H1 (cell line): Measurements from ENCODE around the gene WDFY3. TPM values are rescaled to one million over a fixed set of nuclear protein-coding genes. Genes with fewer than 3 reads are reported as not detected.

ENCODE experiments used
- CTCF ChIA-PET: fragments of 300-600 bp; sonication (Branson Sonifier 250); formaldehyde crosslinking; loops from one replicate; lab custom pipeline; 2021; ENCODE audit not compliant: partially characterized antibody; lab: Charles Lee
- POLR2A ChIA-PET: fragments of 300-600 bp; sonication (Branson Sonifier 250); formaldehyde crosslinking; loops from one replicate; lab custom pipeline; 2021; ENCODE audit warnings: inconsistent platforms; ENCODE audit not compliant: partially characterized antibody; lab: Charles Lee
- DNase-seq, 2 experiments: peaks; one replicate each; pipeline versions ENCODE4 v3.0.0 to v3.0.0-alpha.2; 2010 to 2022; ENCODE audit warnings: low spot score in 2 of 2, low read depth in 1 of 2, mixed read lengths in 1 of 2
- FAIRE-seq: peaks from 2 replicates; lab custom pipeline; 2011; peaks lifted over from hg19 to GRCh38; lab: Jason Lieb, UNC
- H2AFZ ChIP-seq: 2 replicates; pipeline ENCODE4 v1.8.1; 2012; ENCODE audit warnings: low read length, inconsistent platforms
- H2AK5ac ChIP-seq: 2 replicates; pipeline ENCODE4 v1.6.1; 2013; ENCODE audit warnings: low read depth, low read length
- H2BK120ac ChIP-seq: replicated peaks from 2 replicates; pipeline ENCODE3; 2013; ENCODE audit warnings: low read depth, low read length, inconsistent platforms
- H2BK12ac ChIP-seq: 2 replicates; pipeline ENCODE4 v1.6.1; 2013; ENCODE audit warnings: low read depth, low read length
- H2BK15ac ChIP-seq: 2 replicates; pipeline ENCODE4 v1.6.1; 2013; ENCODE audit warnings: low read length
- H2BK20ac ChIP-seq: 2 replicates; pipeline ENCODE4 v1.6.1; 2013; ENCODE audit warnings: low read length
- H2BK5ac ChIP-seq: 2 replicates; pipeline ENCODE4 v1.6.1; 2013; ENCODE audit warnings: low read depth, low read length
- H3K14ac ChIP-seq: 2 replicates; pipeline ENCODE4 v1.6.1; 2013; ENCODE audit warnings: inconsistent platforms; ENCODE audit not compliant: insufficient read length
- H3K18ac ChIP-seq: 2 replicates; pipeline ENCODE4 v1.6.1; 2013; ENCODE audit warnings: low read length; ENCODE audit errors: extremely low read depth
- H3K23ac ChIP-seq: 2 replicates; pipeline ENCODE4 v1.6.1; 2013; ENCODE audit warnings: inconsistent platforms; ENCODE audit not compliant: insufficient read length
- H3K23me2 ChIP-seq: 2 replicates; pipeline ENCODE4 v1.6.1; 2013; ENCODE audit warnings: low read depth, low read length
- H3K27ac ChIP-seq: 2 replicates; pipeline ENCODE4 v1.6.1; 2011; ENCODE audit warnings: low read depth, low read length, inconsistent platforms
- H3K27me3 ChIP-seq, 4 experiments: replicated peaks in 1 of 4; 1 replicate in 1 of 4; 2 replicates in 3 of 4; pipeline versions ENCODE4 v1.6.1 to v1.8.1; 2011 to 2013; ENCODE audit warnings: low read length in 3 of 4, mild to moderate bottlenecking in 3 of 4, inconsistent platforms in 2 of 4, mixed read lengths in 2 of 4, moderate library complexity in 1 of 4; ENCODE audit not compliant: control insufficient read depth in 3 of 4, insufficient read depth in 3 of 4; ENCODE audit errors: extremely low read depth in 1 of 4
- H3K36me3 ChIP-seq, 4 experiments: 2 replicates each; pipeline versions ENCODE4 v1.6.1 to v1.8.1; 2011 to 2013; ENCODE audit warnings: mild to moderate bottlenecking in 4 of 4, low read length in 3 of 4, moderate library complexity in 2 of 4, control low read depth in 1 of 4, inconsistent platforms in 1 of 4; ENCODE audit not compliant: insufficient read depth in 4 of 4, control insufficient read depth in 2 of 4
- H3K4ac ChIP-seq: replicated peaks from 2 replicates; pipeline ENCODE3; 2013; ENCODE audit warnings: low read length, low read depth, mixed read lengths, inconsistent platforms; ENCODE audit not compliant: insufficient read length
- H3K4me1 ChIP-seq, 4 experiments: replicated peaks in 1 of 4; 1 replicate in 1 of 4; 2 replicates in 3 of 4; pipeline versions ENCODE4 v1.6.1 to v1.8.1; 2011 to 2013; ENCODE audit warnings: low read length in 3 of 4, inconsistent platforms in 2 of 4, mixed read lengths in 1 of 4; ENCODE audit not compliant: insufficient read depth in 4 of 4, control insufficient read depth in 3 of 4
- H3K4me2 ChIP-seq, 2 experiments: 2 replicates each; pipeline versions ENCODE4 v1.6.1 to v1.8.1; 2011 to 2013; ENCODE audit warnings: low read depth in 2 of 2, low read length in 2 of 2, control low read depth in 1 of 2, inconsistent platforms in 1 of 2, mild to moderate bottlenecking in 1 of 2; ENCODE audit not compliant: insufficient read depth in 1 of 2
- H3K4me3 ChIP-seq, 4 experiments: fragments of 200-600, 300-600 bp in 1 of 4; sonication (generic), shearing (Covaris generic), sonication (Bioruptor Twin) in 1 of 4; 2 replicates each; pipeline versions ENCODE4 v1.5.1 to v1.8.1; 2011 to 2016; ENCODE audit warnings: low read length in 4 of 4, low read depth in 3 of 4, control low read depth in 2 of 4, inconsistent platforms in 2 of 4, mild to moderate bottlenecking in 2 of 4, mixed read lengths in 1 of 4, moderate library complexity in 1 of 4; ENCODE audit not compliant: insufficient read depth in 2 of 4; ENCODE audit errors: extremely low read depth in 1 of 4
- H3K56ac ChIP-seq: replicated peaks from 2 replicates; pipeline ENCODE3; 2013; ENCODE audit warnings: low read depth, mild to moderate bottlenecking, mixed read lengths, low read length, inconsistent platforms; ENCODE audit not compliant: insufficient read length
- H3K79me1 ChIP-seq: 2 replicates; pipeline ENCODE4 v1.6.1; 2013; ENCODE audit warnings: low read depth, low read length, control low read depth
- H3K79me2 ChIP-seq, 2 experiments: 2 replicates each; pipeline versions ENCODE4 v1.6.1 to v1.8.1; 2012 to 2013; ENCODE audit warnings: low read length in 2 of 2, mild to moderate bottlenecking in 2 of 2, inconsistent platforms in 1 of 2; ENCODE audit not compliant: insufficient read depth in 2 of 2, control insufficient read depth in 1 of 2
- H3K9ac ChIP-seq, 4 experiments: replicated peaks in 1 of 4; 1 replicate in 1 of 4; 2 replicates in 3 of 4; pipeline versions ENCODE4 v1.6.1 to v1.8.1; 2011 to 2013; ENCODE audit warnings: low read depth in 3 of 4, low read length in 3 of 4, control low read depth in 2 of 4, mild to moderate bottlenecking in 2 of 4, moderate library complexity in 2 of 4, inconsistent platforms in 1 of 4; ENCODE audit errors: extremely low read depth in 1 of 4
- H3K9me3 ChIP-seq, 2 experiments: 2 replicates each; pipeline versions ENCODE4 v1.6.1 to v1.8.1; 2012 to 2013; ENCODE audit warnings: mild to moderate bottlenecking in 2 of 2, moderate library complexity in 2 of 2, control low read depth in 1 of 2, inconsistent platforms in 1 of 2, low read depth in 1 of 2, low read length in 1 of 2, mixed read lengths in 1 of 2; ENCODE audit not compliant: insufficient read depth in 2 of 2
- H4K20me1 ChIP-seq, 2 experiments: replicated peaks in 1 of 2; 2 replicates each; pipeline versions ENCODE3 to v1.8.1; 2011 to 2013; ENCODE audit warnings: inconsistent platforms in 2 of 2, low read length in 2 of 2, mild to moderate bottlenecking in 1 of 2; ENCODE audit not compliant: insufficient read depth in 2 of 2, control insufficient read depth in 1 of 2
- H4K5ac ChIP-seq: 2 replicates; pipeline ENCODE4 v1.6.1; 2013; ENCODE audit warnings: low read length, low read depth, mixed read lengths, inconsistent platforms; ENCODE audit not compliant: insufficient read length
- H4K8ac ChIP-seq: 2 replicates; pipeline ENCODE4 v1.8.0; 2013; ENCODE audit warnings: mild to moderate bottlenecking, moderate library complexity, low read length, inconsistent platforms; ENCODE audit not compliant: insufficient read depth; ENCODE audit errors: extremely low read depth
- H4K91ac ChIP-seq: replicated peaks from 2 replicates; pipeline ENCODE3; 2013; ENCODE audit warnings: low read length, mixed read lengths, inconsistent platforms; ENCODE audit not compliant: insufficient read length
- ASH2L ChIP-seq: fragments of 200-600, 300-600 bp; sonication (generic); IDR thresholded peaks from one replicate; pipeline ENCODE4 v1.7.1; 2017; ENCODE audit warnings: low read length
- CEBPB ChIP-seq: IDR thresholded peaks from 2 replicates; pipeline ENCODE4 v1.6.1; 2012; ENCODE audit warnings: low read depth, low read length
- CTCF ChIP-seq, 3 experiments: IDR thresholded peaks; 1 replicate in 2 of 3; 2 replicates in 1 of 3; pipeline versions ENCODE4 v1.5.1 to v1.6.1; 2011; ENCODE audit warnings: low read length in 3 of 3, mild to moderate bottlenecking in 3 of 3, inconsistent platforms in 2 of 3, low read depth in 1 of 3, moderate library complexity in 1 of 3; ENCODE audit not compliant: insufficient read depth in 1 of 3; ENCODE audit errors: control extremely low read depth in 1 of 3
- GABPA ChIP-seq: IDR thresholded peaks from 2 replicates; pipeline ENCODE4 v1.6.1; 2011; ENCODE audit warnings: mild to moderate bottlenecking, low read length, moderate library complexity, borderline replicate concordance; ENCODE audit not compliant: insufficient read depth
- GTF2F1 ChIP-seq: IDR thresholded peaks from 2 replicates; pipeline ENCODE4 v1.6.1; 2012; ENCODE audit warnings: low read depth, low read length, improper control_type of control experiment, borderline replicate concordance
- PHF8 ChIP-seq: fragments of 200-600 bp; sonication (generic); conservative IDR thresholded peaks from 2 replicates; pipeline ENCODE4 v1.7.1; 2012; ENCODE audit warnings: low read depth, mild to moderate bottlenecking, inconsistent platforms, low read length, moderate library complexity
- RBBP5 ChIP-seq: IDR thresholded peaks from 2 replicates; pipeline ENCODE4 v1.7.1; 2012; ENCODE audit warnings: low read depth, mild to moderate bottlenecking, inconsistent platforms, low read length, moderate library complexity, borderline replicate concordance
- RNF2 ChIP-seq: fragments of 200-900, 300-1000 bp; sonication (generic); IDR thresholded peaks from 2 replicates; pipeline ENCODE4 v1.7.1; 2016; ENCODE audit warnings: borderline replicate concordance, low read depth, mild to moderate bottlenecking, antibody characterized with exemption, low read length; ENCODE audit not compliant: poor library complexity, severe bottlenecking; ENCODE audit errors: missing control alignments
- TEAD4 ChIP-seq: IDR thresholded peaks from 2 replicates; pipeline ENCODE4 v1.6.1; 2012; ENCODE audit warnings: low read depth, low read length, inconsistent platforms, mixed read lengths
- WGBS, 2 experiments: shearing (Covaris generic) in 1 of 2; methylation state at CpG; one replicate each; pipeline versions ENCODE4 v1.1.6 to v1.1.7; 2013 to 2015; ENCODE audit warnings: low lambda C conversion rate in 2 of 2, mixed read lengths in 2 of 2, inconsistent platforms in 1 of 2, low coverage in 1 of 2, missing lambda C conversion rate in 1 of 2; ENCODE audit not compliant: insufficient replicate concordance in 2 of 2, insufficient coverage in 1 of 2, insufficient read length in 1 of 2; ENCODE audit errors: extremely low coverage in 1 of 2, missing lambda C conversion rate in 1 of 2; 5-methylcytosine and 5-hydroxymethylcytosine counted together
- polyA plus RNA-seq, 7 experiments: library from polyadenylated mRNA; depleted of rRNA in 3 of 7; stranded (reverse) in 5 of 7; unstranded in 2 of 7; fragments of >200 nt in 5 of 7; fragments of 200-250 nt in 2 of 7; gene quantifications; 1 replicate in 5 of 7; 2 replicates in 1 of 7; 4 replicates in 1 of 7; pipeline versions ENCODE4 v1.2.1 to v1.2.3, GENCODE V29; 2011 to 2013; ENCODE audit warnings: missing spikeins in 2 of 7, mixed read lengths in 2 of 7
- total RNA-seq: library from RNA; stranded (reverse); fragmentation: NEBNext Ultra II Directional; extraction: Animal tissue kit (Norgen Biotek cat#: 25700); gene quantifications from 2 replicates; pipeline ENCODE4 v1.2.1, GENCODE V29; 2021

WDFY3 gene
- total and polyA plus RNA-seq, 2 of the 8 experiments (the other 6 are each of a cell fraction or from before 2014, with no cell fraction given): 25.6 to 62.4 TPM

- no peaks in the 10 kb centered on the region for H3K4me1 ChIP-seq
- H3K18ac ChIP-seq: no peak overlapping the region
- H3K79me1 ChIP-seq: no peaks in the 10 kb centered on the region
- H2BK15ac ChIP-seq: no peak overlapping the region
- H3K9me3 ChIP-seq: peaks cover 9 to 28% of the 10 kb centered on the region in 2 experiments
- H2AFZ ChIP-seq: no peak overlapping the region
- no peak overlapping the region for H2BK120ac ChIP-seq
- FAIRE-seq (no peak), DNase-seq (no peak)
- no peak overlapping the region for H3K14ac ChIP-seq
- H3K23ac ChIP-seq: no peak overlapping the region
- no peaks in the 10 kb centered on the region for H3K27me3 ChIP-seq
- no peak overlapping the region; the same call in 1 of the 2 replicates for H2BK12ac ChIP-seq
- H2BK20ac ChIP-seq: no peak overlapping the region
- no peak overlapping the region for H4K8ac ChIP-seq
- no peak overlapping the region for H3K4me3 ChIP-seq
- H3K36me3 ChIP-seq: peaks cover 0 to 9% (median 0%) of the 10 kb centered on the region in 4 experiments; a peak in 1 of 8 replicates
- H2BK5ac ChIP-seq: no peak overlapping the region
- H3K9ac ChIP-seq: no peak overlapping the region
- H4K91ac ChIP-seq: no peak overlapping the region
- POLR2A ChIA-PET: no interaction called here
- no peak overlapping the region for H3K4ac ChIP-seq
- no peak overlapping the region for H3K27ac ChIP-seq
- H3K23me2 ChIP-seq: no peaks in the 10 kb centered on the region
- H3K4me2 ChIP-seq: no peak overlapping the region
- 94% methylated on average over 4 of the region's 4 CpGs; no CpG with 5 or more reads in 1 of the 2 experiments for WGBS, 2 experiments
- no peak overlapping the region for H3K56ac ChIP-seq
- no peaks in the 10 kb centered on the region for H4K20me1 ChIP-seq
- H4K5ac ChIP-seq: no peak overlapping the region
- no peaks in the 10 kb centered on the region for H3K79me2 ChIP-seq
- H2AK5ac ChIP-seq: no peak overlapping the region
- CTCF ChIA-PET: interaction anchor here (1.1 kb wide), 1 partner anchor 24 kb away, joined by 4 read pairs; no protein-coding TSS in a partner anchor
- TF ChIP-seq PHF8: no peak
- no peak for TF ChIP-seq CEBPB
- no peak for TF ChIP-seq RBBP5
- TF ChIP-seq GTF2F1: no peak
- no peak for TF ChIP-seq RNF2
- TF ChIP-seq CTCF (IDR thresholded peaks at IDR 0.05; ENCODE audit: control extremely low read depth in 1 of 3, insufficient read depth in 1 of 3, low read depth in 1 of 3, low read length in 3 of 3): no peak
- TF ChIP-seq ASH2L: no peak
- no peak for TF ChIP-seq GABPA
- no peak for TF ChIP-seq TEAD4
Measured at GRCh38 chr4:84661191-84661939, 305.1 kb downstream of the WDFY3 start.
